ENCODE data around the gene ZNF516.

DNA sequence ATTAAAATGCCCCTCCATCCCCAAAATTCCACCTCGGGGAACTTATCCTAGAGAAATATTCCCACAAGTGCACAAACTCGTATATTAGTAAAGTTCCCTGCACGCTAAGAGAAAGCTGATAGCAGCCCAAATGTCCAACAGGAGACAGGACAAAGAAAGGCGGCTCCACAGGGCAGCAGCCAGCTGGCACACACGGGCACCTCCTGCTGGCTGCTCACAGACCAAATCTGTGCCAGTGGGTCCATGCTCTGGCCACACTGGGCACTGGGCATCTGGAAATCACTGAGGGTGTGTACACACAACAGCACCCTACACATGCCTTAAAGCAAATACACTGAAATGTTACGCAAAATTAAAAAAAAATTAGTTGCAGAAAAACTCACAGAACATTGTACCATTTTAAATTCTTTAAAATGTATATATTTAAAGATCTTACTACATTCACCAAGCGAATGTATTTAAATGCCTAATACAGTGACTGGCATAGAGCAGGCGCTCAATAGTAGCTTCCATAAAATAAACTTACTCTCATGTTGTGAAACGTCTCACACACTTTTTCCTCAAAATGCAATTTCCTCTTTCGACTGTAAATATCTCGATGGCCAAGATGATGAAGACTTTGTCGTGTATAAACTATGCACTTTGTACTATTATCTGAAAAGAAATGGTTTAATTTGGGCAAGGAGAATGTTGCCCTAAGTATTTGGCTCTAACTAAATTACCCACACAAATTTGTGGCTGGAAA is 19.4 kb downstream of the ZNF516 start:
- TF ChIP-seq POLR2A (IDR thresholded peaks at IDR 0.05; ENCODE audit: low read depth, low read length) (no peak), POLR2AphosphoS5 (IDR thresholded peaks at IDR 0.05; ENCODE audit: low read depth, low read length) (no peak), TAF1 (IDR thresholded peaks at IDR 0.05; ENCODE audit: borderline replicate concordance, low read depth, low read length) (no peak)

Measured in GM12892 (cell line).